ENCODE measurements around the gene FOXP1.

DNA sequence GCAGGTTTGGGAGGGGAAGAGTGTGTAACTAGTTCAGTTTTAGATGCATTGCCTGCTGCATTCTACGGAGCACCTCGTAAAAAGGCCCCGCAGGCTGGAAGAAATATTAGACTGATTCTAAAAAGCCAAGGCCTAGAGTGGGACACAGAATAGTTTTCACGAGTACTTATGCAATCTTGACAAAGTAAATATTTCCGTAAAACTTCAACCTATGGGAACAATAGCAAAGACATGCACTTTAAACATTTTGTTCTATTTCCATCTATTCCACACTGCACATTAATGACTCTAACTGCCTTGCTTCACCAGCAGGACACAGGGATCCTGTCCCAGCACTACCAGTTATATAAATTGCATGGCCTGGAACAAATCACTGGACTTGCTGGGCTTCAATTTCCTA, 260.0 kb downstream of the FOXP1 start:
- TF ChIP-seq, protein P1, sequence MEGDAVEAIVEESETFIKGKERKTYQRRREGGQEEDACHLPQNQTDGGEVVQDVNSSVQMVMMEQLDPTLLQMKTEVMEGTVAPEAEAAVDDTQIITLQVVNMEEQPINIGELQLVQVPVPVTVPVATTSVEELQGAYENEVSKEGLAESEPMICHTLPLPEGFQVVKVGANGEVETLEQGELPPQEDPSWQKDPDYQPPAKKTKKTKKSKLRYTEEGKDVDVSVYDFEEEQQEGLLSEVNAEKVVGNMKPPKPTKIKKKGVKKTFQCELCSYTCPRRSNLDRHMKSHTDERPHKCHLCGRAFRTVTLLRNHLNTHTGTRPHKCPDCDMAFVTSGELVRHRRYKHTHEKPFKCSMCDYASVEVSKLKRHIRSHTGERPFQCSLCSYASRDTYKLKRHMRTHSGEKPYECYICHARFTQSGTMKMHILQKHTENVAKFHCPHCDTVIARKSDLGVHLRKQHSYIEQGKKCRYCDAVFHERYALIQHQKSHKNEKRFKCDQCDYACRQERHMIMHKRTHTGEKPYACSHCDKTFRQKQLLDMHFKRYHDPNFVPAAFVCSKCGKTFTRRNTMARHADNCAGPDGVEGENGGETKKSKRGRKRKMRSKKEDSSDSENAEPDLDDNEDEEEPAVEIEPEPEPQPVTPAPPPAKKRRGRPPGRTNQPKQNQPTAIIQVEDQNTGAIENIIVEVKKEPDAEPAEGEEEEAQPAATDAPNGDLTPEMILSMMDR (IDR thresholded peaks at IDR 0.05) = no peak
- TF ChIP-seq POLR2AphosphoS5 (IDR thresholded peaks at IDR 0.05; ENCODE audit: low read depth, low read length) (no peak), TCF7L2 (IDR thresholded peaks at IDR 0.05; ENCODE audit: low read depth, low read length) (no peak), SIN3A (IDR thresholded peaks at IDR 0.05; ENCODE audit: borderline replicate concordance, insufficient read depth, low read depth, low read length) (no peak)
- TF ChIP-seq, protein P2, sequence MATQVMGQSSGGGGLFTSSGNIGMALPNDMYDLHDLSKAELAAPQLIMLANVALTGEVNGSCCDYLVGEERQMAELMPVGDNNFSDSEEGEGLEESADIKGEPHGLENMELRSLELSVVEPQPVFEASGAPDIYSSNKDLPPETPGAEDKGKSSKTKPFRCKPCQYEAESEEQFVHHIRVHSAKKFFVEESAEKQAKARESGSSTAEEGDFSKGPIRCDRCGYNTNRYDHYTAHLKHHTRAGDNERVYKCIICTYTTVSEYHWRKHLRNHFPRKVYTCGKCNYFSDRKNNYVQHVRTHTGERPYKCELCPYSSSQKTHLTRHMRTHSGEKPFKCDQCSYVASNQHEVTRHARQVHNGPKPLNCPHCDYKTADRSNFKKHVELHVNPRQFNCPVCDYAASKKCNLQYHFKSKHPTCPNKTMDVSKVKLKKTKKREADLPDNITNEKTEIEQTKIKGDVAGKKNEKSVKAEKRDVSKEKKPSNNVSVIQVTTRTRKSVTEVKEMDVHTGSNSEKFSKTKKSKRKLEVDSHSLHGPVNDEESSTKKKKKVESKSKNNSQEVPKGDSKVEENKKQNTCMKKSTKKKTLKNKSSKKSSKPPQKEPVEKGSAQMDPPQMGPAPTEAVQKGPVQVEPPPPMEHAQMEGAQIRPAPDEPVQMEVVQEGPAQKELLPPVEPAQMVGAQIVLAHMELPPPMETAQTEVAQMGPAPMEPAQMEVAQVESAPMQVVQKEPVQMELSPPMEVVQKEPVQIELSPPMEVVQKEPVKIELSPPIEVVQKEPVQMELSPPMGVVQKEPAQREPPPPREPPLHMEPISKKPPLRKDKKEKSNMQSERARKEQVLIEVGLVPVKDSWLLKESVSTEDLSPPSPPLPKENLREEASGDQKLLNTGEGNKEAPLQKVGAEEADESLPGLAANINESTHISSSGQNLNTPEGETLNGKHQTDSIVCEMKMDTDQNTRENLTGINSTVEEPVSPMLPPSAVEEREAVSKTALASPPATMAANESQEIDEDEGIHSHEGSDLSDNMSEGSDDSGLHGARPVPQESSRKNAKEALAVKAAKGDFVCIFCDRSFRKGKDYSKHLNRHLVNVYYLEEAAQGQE (IDR thresholded peaks at IDR 0.05; ENCODE audit: insufficient read depth in 1 of 2, low read depth in 2 of 2, low read length in 1 of 2) = no peak

All from Panc1 (cell line).